ENCODE measurements around the gene ADAM29.
"Not testable (repeated sequence)": the region's sequence is repeated elsewhere in the genome, so short reads cannot be mapped to it uniquely, and the experiment has no call there.

The ADAM29 gene

GRCh38 chr4:174918058-174918457, at the start of gene ADAM29:
Gene ADAM29 (plus strand): TSS chr4:174918358. CDS start chr4:174975526, 57,168 bp downstream.
- no peak within 1 kb of the TSS for H3K4me3 ChIP-seq (ENCODE audit: low read depth, low read length)
- no peak for TF ChIP-seq CTCF (IDR thresholded peaks at IDR 0.05; ENCODE audit: low read depth, low read length)

GRCh38 chr4:174869339-174869738, 48.8 kb upstream of the ADAM29 start:
- no peak overlapping the region for H3K4me3 ChIP-seq (ENCODE audit: low read depth, low read length)
- no peak for TF ChIP-seq CTCF (IDR thresholded peaks at IDR 0.05; ENCODE audit: low read depth, low read length)

GRCh38 chr4:174870311-174870710, 47.8 kb upstream of the ADAM29 start:
- no peak overlapping the region for H3K4me3 ChIP-seq (ENCODE audit: low read depth, low read length)
- TF ChIP-seq CTCF (IDR thresholded peaks at IDR 0.05; ENCODE audit: low read depth, low read length) = no peak

DNA sequence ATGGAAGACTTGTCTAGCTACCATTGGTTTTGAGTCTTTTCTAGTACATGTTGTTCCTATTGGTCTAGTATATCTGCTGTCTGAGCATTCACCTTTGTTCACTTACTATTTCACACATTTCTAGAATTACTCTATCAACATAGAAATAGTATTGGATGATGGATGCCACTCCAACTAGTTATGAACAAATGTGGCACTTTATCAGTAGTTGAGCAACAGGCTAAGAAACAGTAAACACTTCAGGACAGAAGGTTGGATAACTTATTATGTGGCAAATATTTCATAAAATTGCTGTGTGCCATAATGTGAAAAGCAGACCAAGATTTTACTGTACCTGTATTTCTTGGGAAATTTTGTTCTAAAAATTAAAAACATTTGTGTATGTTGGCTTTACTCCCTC, 46.8 kb upstream of the ADAM29 start:
- TF ChIP-seq CTCF (IDR thresholded peaks at IDR 0.05; ENCODE audit: low read depth, low read length) = no peak
- H3K4me3 ChIP-seq (ENCODE audit: low read depth, low read length) = no peak overlapping the region

- not testable (repeated sequence) for H3K4me3 ChIP-seq (ENCODE audit: low read depth, low read length)
Measured at GRCh38 chr4:174873146-174873545, 45.0 kb upstream of the ADAM29 start.

GRCh38 chr4:174873931-174874330, 44.2 kb upstream of the ADAM29 start:
- H3K4me3 ChIP-seq (ENCODE audit: low read depth, low read length) = no peak overlapping the region
- no peak for TF ChIP-seq CTCF (IDR thresholded peaks at IDR 0.05; ENCODE audit: low read depth, low read length)

DNA sequence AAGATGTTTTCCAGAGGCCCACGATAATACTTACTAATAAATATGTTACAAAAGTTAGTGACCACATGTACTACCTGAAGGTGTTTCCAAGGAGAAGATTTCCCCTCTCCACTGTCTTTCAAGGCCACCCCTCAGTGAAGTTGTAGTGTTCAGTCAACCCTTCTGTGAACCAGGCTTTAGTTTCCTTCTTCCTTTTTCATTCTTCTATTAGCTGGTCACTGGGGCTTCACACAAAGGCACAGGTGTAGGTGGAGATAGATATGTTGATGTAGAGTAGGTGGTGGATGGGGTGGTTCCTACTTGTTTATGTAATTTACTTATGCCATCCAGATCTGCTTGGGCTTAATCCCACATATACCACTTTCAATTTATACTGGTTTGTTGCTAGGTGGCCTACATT, 43.3 kb upstream of the ADAM29 start:
- no peak overlapping the region for H3K4me3 ChIP-seq (ENCODE audit: low read depth, low read length)
- no peak for TF ChIP-seq CTCF (IDR thresholded peaks at IDR 0.05; ENCODE audit: low read depth, low read length)

GRCh38 chr4:174880001-174880400, 38.2 kb upstream of the ADAM29 start:
- no peak overlapping the region for H3K4me3 ChIP-seq (ENCODE audit: low read depth, low read length)
- no peak for TF ChIP-seq CTCF (IDR thresholded peaks at IDR 0.05; ENCODE audit: low read depth, low read length)

All from WI38 (cell line).